DMS114 treated with DMSO at 0.1 percent for 48 hours (cell line): Measurements from ENCODE around the gene TIAL1.
"Not testable (repeated sequence)": the region's sequence is repeated elsewhere in the genome, so short reads cannot be mapped to it uniquely, and the experiment has no call there.

Experiments
- DNase-seq: peaks from one replicate; lab custom pipeline; 2025; ENCODE audit not compliant: unreplicated experiment; lab: John Stamatoyannopoulos, UW

The TIAL1 gene

DNA sequence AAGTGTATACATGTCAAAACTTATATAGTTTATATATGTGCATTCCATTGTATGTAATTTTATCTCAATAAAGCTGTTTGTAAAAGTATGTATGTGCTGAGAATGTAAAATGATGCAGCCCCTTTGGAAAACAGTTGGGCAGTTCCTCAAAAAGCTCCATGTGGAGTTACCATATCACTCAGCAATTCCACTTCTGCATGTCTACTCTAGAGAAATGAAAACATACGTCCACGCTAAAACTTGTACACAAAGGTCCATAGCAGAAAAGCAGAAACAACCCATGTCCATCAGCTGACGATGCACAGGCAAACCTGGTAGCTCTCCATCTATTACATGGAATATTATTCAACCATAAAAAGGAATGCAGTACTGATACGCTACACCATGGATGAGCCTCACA lies 45.9 kb downstream of the TIAL1 start:
- DNase-seq: no peak

DNA sequence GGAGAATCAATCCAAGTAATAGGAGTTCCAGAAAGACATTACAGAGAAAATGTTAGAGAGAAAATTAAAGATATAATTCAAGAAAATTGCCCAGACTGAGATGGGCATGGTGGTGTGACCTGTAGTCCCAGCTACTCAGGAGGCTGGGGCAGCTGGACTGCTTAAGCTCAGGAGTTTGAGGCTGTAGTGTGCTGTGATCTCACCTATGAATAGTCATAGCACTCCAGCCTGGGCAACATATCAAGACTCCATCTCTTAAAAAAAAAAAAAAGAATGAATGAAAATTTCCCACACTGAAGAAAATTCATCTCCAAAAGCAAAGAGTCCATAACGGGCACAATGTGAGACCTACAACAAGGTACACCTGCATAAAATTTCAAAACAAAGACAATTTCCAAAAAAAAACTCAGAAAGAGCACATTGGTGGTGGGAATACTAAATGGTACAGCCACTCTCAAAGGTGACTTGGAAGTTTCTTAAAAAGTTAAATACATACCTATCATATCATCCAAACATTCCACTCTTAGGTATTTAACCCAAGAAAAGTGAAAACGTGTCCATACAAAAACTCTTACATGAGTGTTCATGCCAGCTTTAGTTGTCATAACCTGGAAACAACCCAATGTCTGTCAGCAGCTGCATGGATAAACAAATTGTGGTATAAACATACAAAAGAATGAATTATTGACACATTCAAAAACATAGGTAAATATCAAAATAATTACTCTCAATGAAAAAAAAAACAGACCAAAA lies 47.3 kb downstream of the TIAL1 start:
- no peak for DNase-seq

DNA sequence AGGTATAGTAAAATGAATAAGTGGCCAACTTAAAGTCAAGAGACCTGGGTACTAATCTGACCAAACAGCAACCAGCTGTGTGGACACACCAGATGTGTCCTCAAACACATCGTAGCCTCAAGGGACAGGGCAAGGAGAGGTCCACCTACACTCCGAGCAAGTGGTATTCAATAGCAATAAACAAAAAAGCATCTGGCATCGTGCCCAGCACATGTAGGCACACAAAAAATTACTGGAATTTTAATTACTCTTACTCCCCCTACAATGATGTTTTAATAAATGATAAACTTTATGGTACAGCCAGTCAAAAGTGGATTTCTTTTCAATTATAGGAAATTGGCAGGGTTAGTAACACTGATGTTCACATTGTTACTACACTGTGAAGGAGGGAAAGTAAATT lies 50.8 kb downstream of the TIAL1 start:
- no peak for DNase-seq

DNA sequence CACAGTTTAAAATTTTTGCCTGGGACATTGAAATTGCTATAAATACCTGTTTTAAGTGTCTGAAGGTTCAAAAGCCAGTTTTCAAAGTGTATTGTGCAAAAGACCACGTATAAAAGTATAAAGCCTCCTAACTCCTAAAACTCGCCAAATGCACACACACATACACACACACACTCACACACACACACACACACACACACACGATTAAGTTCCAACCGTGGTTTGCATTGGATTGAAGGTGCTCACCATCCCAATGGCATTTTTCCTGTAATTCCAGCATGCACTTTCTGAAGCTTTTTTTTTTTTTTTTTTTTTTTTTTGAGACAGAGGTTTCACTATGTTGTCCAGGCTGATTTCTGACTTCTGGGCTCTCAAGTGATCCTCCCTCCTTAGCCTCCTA lies 51.5 kb downstream of the TIAL1 start:
- no peak for DNase-seq

DNA sequence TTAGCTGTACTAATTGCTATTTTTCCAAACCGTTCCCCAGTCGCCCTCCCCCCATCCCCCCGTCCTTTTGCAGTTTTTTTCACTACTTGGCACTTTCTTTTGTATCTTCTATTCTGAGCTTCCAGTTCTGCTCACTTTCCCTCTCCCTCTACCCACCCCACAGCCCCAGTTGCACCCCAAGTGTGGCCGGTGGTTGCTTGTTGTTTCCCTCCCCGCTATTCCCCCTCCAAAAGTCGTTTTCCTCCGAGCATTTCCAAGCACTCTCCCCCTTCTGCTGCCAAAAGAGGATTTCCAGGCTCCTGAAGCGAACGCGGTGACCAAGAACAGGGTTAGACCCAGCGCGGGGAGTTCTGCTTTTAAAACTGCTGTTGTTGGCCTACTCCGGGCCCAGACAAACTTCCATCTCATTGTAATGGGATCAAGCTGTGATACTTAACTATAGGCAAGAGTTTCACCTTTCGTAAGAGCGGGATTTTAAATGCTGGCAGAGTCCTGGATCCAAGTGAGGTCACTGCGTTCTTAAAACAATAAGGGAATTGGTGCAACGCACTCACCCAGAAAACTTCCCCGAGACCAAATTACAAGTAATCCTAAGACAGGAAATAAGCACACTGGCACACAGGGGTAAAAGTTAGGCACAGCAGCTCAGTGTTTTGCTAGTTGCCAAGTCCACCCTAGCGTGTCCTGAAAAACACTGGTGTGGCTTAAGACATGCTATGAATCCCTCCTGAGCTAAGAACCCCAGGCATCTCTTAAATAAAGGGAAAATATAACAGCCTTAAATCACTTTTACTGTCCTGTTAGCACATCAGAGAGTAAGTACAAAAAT lies 52.7 kb downstream of the TIAL1 start:
- no peak for DNase-seq

DNA sequence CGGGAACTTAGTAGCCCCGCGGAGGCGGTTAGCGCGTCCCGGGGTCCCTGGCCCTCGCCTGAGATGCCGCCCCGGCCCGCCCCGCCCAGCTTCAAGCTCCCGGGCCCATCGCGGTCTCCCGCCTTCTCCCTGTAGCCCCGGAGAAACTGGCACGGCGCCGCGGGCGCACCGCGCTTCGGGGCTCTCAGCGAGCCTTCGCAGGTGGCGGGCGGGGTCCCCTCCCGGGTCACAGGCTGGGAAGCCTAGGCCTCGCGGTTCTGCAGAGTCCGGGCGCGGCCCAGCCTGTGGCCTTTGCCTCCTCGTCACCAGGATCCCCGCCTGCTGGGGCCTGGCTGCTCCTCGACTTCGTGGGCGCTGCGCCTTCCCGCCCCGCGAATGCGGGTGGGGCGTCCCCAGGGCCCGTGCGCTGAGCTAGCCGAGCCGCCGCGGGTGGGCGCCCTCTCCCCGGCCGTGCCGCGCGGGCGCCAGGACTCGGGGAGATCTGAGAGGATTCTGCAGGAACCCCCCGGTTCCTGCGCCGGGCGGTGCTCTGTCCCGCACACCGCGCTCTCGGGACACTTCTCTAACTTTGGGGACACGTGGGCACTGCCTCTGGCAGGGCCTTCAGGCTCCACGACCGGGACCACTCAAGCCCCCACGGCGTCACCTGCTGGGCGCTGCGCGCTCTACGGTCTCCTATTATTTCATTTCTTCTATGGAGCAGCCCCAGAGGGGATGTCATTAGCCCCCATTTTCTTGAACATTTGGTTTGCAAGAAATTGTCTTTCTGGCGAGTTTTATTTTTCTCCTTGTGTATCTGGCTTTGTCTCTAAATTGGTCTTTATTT lies 53.6 kb downstream of the TIAL1 start:
- DNase-seq: peak; percentile 60

DNA sequence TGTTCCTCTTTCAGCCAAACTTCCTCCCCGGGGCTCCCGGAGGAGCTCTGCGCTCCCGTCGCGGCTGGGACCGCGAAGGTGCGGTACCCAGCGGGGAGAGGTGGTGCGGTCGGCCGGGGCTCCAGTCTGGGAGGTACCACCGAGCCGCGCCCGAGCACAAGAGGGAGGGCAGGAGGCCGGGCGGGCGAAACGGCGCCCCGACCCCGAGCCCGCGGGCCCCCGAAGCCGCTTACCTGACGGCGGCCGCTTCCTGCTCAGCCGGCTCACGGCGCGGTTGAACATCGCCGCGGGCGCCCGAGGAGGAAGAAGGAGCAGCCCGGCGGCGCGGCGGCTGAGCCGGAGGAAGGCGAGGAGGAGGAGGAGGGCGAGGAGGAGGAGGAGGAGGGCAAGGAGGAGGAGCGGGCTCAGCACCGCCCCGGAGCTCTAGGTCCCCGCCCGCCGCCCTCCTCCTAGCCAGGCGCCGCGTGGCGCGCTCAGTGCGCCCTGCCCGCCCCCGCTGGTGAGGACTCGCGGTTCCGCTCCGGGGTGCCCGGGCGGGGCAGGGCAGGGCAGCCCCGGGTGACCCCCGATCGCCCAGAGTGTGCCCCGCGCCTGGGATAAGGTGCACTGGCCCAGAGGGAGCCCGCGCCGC lies 54.3 kb downstream of the TIAL1 start, which contains the start of gene RGS10:
Gene RGS10, minus strand, starts transcription at position 363 of the 631 bp plus-strand sequence. Its CDS starts 81 bp downstream, at position 282.
- peak; percentile 43 for DNase-seq

DNA sequence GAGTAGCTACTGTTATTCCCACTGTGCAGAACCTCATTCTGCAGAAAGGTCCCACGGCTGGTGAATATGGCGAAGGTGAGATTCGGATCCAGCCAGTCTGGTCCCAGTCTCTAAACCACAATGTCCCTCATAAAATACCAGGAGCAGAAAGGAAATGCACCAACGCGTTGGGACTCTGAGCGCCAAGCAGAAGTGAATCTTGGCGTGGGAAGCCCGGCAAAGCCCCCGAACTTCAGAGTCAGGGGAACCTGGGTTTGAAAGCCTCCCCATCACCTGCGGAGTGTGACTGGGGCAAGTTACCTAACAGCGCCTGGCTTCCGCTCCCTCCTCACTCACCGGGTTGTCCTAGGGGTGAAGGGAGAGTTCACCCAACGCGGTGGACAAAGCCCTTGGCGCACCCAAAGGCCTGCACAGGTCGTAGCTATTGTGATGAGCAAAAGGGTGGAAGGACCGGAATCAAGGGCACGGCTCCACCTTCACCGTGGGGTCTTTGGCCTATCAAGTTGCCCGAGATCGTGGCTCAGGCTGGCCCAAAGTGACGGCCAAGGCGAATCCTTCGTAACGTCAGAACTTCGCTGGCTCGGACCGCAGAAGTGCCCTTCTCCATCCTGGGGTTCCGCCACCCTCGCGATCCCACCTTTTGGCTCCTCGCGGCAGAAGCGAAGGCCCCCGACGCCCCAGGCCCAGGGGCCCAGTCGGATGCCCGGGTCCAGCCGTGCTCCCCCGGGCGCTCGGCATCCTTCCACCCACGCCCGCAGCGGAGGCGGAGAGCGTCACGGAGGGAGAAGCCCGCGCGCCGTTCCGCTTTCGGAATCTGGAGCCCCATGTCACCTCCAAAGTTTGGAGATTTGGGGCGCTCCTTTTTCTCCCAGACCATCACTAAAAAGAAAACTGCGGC lies 55.1 kb downstream of the TIAL1 start:
- DNase-seq: no peak

DNA sequence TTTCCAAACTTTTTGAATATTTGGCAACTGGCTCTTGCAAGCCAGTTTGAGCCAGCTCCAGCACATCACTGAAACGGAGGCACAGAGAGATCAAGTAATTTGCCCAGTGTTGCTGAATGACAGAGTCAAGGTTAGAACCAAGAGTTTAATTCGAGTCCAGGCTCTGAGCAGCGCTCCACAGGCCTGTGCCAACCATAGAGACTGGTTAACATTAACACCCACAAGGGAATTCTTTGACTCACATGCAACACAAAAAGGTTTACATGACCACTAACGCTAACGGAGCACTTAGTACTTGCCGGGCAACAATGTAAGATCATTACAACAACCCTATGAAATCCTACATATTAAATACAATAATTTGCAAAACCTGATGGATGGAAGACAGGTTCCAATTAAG lies 55.7 kb downstream of the TIAL1 start:
- DNase-seq: no peak

DNA sequence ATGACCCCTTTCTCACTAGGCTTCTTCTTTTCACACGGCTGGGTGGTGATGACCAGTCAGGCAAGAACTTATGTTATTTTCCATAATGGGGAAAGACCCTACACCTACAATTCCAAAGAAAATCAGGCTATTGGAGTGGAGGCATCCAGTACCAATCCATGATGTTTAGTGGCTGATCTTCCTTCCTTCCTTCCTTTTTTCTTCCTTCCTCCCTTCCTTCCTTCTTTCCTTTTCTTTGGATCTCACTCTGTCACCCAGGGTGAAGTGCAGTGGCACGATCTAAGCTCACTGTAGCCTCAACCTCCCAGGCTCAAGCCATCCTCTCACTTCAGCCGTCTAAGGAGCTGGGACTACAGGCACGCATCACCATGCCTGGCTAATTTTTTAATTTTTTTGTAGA lies 56.7 kb downstream of the TIAL1 start:
- no peak for DNase-seq

DNA sequence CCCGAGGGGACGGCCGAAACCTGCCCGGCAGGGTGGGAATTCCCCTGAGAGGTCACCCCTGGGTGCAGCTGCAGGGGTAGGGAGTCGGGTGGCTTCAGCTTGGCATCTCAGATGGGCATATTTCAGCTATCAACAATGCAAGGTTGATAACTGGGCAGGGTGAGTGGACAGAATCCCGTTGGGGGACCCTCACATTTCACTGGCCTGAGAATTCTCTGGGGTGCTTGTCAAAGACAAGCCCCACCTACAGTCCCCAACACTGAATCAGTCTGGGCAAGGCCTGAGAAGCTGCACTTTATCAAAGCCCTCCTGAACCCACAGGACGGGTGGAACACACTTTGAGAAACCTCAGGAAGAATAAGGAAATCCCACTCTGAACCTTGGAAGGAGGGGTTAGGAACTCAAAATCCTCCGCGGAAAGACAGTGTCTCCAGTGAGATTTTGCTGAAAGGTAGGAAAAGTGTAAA lies 57.4 kb downstream of the TIAL1 start:
- DNase-seq: no peak

DNA sequence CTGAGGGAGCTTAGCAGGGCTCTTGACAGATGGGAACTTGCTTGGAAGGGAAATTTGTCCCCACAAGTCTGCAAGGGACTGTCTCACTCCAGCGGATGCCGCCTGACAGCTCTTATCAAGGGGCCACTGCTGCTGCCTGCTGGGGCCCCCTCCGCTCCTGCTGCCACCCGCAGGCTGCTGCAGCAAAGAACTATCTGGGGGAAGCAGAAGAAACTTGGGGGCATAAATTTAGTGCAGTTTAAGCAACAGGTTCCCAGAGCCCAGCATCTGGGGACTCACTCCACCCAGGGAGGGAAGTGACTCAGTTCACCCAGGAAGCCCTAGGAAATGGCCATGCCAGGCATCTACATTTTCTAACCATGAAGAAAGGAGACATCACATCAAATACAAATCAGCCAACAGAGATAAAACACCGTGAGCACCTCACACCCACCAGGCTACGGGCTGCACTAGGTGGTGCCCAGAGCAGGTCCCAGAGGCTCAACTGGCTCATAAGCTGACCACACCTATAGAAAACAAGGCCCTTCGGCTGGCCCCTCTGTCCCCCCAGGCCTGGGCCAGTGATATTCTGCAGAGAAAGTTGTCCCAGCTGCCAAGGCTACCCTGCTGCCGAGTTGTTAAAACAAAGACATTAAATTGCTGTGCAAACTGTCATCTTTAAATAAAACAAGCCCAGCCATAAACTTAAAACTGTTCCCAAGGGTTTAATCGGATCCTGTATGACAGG lies 58.0 kb downstream of the TIAL1 start:
- no peak for DNase-seq

DNA sequence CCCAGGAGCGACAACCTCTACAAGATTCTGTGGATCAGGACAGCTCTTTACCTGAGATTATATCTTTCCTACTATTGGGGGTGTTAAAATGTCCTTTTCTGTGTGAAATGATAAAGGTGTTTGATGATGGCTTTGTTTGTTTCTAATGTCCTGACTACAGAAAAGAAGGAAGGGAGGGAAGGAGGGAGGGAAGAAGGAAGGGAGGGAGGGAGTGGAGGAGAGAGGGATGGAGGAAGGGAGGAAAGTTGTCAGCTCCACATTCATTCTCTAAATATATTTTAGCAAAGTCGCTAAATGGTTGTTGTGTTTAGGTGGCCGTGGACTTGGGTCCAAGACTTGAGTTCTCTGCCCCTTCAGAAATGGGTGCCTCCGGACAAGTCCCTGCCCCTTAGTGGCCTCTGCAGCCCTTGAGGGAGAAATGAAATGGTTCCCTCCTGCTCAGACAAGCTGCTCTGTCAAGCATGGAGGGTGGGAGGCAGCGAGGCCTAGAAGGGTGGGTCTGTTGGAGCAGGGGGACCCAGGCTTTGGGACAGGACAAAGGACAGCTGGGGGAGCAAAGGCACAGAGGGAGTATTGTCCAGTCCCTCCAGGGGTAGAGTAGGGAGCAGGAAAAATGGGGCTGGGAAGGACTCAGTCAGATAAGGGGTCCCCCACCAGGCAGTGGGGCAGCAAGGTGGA lies 58.7 kb downstream of the TIAL1 start:
- DNase-seq: no peak

DNA sequence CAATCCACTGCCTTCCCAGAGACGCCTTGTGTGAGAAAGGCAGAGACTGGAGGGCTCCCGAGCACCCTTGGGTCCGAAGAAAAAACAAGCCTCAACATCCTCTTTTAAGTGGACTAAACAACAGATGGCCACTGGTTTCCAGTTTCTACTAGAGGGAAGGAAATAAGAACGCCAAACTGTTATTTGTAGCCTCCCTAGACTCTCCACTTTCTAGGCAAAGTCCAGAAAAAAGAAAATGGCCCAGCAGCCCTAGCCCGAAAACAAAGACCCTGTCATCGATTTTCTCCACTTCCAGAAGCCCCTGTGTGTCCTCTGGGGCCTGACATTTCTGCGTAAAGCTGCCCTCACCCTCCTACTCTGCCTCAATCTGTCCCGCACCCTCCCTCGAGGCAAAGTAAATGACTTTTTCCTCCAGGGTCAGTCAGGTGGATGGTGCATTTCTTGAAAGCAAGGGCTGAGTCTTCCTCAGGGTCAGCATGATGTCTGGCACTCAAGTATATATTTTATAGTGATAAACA lies 60.2 kb downstream of the TIAL1 start:
- no peak for DNase-seq

DNA sequence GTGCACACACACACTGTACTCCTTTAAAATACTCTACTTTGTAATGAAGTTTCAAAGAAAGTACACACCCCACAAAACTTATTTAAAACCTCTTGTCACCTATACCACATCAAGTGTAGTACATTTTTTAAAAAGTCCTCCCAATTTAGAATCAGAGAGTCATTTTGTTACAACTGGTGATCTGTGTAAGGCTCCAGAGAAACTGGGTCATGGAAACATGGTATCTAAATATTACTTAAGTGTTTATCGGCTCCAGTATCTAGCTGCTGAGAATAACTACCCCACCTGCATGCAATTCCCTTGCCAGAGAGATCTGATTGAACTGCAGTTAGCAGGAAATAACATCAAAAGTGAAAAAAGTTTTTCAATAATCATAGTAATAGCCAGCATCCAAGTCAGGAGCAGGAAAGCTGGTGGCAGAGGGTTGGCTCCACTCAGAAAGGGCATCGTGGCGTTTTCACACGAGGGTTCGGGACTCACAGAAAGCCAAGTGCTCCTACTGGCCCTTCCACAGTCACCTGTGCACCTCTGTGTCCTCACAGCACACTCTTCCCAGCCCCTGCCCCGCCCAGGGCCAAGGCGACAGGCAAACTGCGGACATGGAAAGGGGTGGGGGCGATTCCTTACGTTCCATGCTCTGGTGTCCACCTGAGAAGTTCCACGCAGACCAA lies 60.8 kb downstream of the TIAL1 start:
- DNase-seq: no peak

DNA sequence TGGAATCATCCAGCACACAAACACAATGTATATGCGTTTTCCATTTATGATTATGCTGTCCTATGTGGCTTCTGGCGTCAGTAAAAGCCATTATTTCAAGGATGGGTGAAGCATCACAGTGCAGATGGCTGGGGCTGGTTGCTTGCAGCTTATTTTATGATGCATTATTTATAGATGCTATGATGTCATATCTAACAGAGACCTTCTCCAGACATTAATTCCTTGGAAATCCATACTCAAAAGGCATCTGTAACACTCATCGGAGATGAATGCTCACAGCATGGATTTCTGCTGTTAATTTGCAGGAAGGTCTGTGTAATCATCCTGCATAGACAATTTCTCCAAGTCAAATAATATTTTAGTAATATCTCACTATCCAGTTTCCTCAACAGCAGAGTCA lies 61.5 kb downstream of the TIAL1 start:
- no peak for DNase-seq

DNA sequence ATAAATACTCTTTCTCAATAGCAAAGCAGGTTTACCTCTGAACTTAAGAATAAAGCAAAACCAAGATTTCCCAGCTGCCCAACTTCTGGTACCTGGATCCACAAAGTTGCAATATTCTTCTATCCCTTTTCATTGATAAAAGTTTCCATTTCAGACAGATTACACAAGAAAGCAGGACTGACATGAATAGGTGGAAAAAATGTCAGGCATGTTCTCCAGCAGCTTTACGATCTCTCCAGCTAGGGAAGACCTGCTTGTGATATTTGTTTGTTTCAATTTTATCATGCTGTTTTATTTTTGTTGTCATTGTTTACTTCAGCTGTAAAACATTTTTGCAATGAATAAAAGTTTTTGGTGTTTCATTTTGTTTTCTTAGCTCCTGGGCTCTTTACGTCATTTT lies 63.3 kb downstream of the TIAL1 start:
- no peak for DNase-seq

DNA sequence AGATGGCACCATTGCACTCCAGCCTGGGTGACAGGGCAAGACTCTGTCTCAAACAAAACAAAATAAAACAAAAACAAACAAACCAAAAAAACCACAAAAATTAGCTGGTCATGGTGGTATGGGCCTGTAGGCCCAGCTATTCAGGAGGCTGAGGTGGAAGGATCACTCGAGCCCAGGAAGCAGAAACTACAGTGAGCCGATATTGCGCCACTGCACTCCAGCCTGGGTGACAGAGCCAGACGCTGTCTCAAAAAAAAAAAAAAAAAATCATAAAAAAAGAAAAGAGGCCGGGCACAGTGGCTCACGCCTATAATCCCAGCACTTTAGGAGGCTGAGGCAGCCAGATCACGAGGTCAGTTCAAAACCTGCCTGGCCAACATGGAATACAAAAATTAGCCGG lies 64.0 kb downstream of the TIAL1 start:
- DNase-seq: not testable (repeated sequence)
